Parathyroid adenoma (tissue), 2 donors: ENCODE measurements around the gene RAN.
"Not testable (repeated sequence)": the region's sequence is repeated elsewhere in the genome, so short reads cannot be mapped to it uniquely, and the experiment has no call there.

Experiments
- H2AFZ ChIP-seq: fragments of 300-600 bp; sonication (generic); one replicate; pipeline ENCODE4 v1.7.0; 2017; ENCODE audit warnings: antibody characterized with exemption, mild to moderate bottlenecking
- H3K27ac ChIP-seq: fragments of 300-600 bp; sonication (generic); one replicate; pipeline ENCODE4 v1.7.0; 2017
- H3K27me3 ChIP-seq: fragments of 300-600 bp; sonication (generic); one replicate; pipeline ENCODE4 v1.7.0; 2017; ENCODE audit warnings: low read length; ENCODE audit not compliant: control insufficient read depth, insufficient read depth
- H3K36me3 ChIP-seq: fragments of 300-600 bp; sonication (generic); one replicate; pipeline ENCODE4 v1.7.0; 2017; ENCODE audit warnings: low read length; ENCODE audit not compliant: control insufficient read depth, insufficient read depth
- H3K4me1 ChIP-seq: fragments of 300-600 bp; sonication (generic); one replicate; pipeline ENCODE4 v1.7.0; 2017; ENCODE audit warnings: control low read depth
- H3K4me2 ChIP-seq: fragments of 300-600 bp; sonication (generic); one replicate; pipeline ENCODE4 v1.7.0; 2017; ENCODE audit warnings: low read length
- H3K4me3 ChIP-seq: fragments of 300-600 bp; sonication (generic); one replicate; pipeline ENCODE4 v1.7.0; 2017; ENCODE audit warnings: low read depth, low read length
- H3K79me2 ChIP-seq: fragments of 300-600 bp; sonication (generic); one replicate; pipeline ENCODE4 v1.7.0; 2017; ENCODE audit warnings: control low read depth
- H3K9ac ChIP-seq: fragments of 300-600 bp; sonication (generic); one replicate; pipeline ENCODE4 v1.7.0; 2017; ENCODE audit warnings: mild to moderate bottlenecking
- H3K9me3 ChIP-seq: fragments of 300-600 bp; sonication (generic); one replicate; pipeline ENCODE4 v1.7.0; 2017; ENCODE audit warnings: low read length; ENCODE audit not compliant: control insufficient read depth
- CTCF ChIP-seq: fragments of 300-600 bp; sonication (generic); IDR thresholded peaks from one replicate; pipeline ENCODE4 v1.7.0; 2017; ENCODE audit warnings: antibody characterized with exemption, mild to moderate bottlenecking
- donor health status: primary hyperparathyroidism.

The RAN gene

GRCh38 chr12:130873825-130874224 is 2.0 kb downstream of the RAN start:
- H3K79me2 ChIP-seq: no peaks in the 10 kb centered on the region
- H3K27me3 ChIP-seq: no peaks in the 10 kb centered on the region
- no peak overlapping the region for H3K4me2 ChIP-seq
- no peaks in the 10 kb centered on the region for H3K9me3 ChIP-seq
- peaks cover 6% of the 10 kb centered on the region for H3K4me1 ChIP-seq
- H2AFZ ChIP-seq: no peak overlapping the region
- H3K36me3 ChIP-seq: peaks cover 3% of the 10 kb centered on the region
- H3K9ac ChIP-seq: no peak overlapping the region
- H3K27ac ChIP-seq: no peak overlapping the region
- no peak overlapping the region for H3K4me3 ChIP-seq
- TF ChIP-seq CTCF: no peak

GRCh38 chr12:130874696-130875095 is 2.8 kb downstream of the RAN start:
- Histone ChIP-seq H2AFZ (no peak overlapping the region), H3K79me2 (no peaks in the 10 kb centered on the region), H3K4me1 (peaks cover 6% of the 10 kb centered on the region), H3K9ac (no peak overlapping the region), H3K4me2 (no peak overlapping the region), H3K27ac (no peak overlapping the region), H3K4me3 (no peak overlapping the region), H3K9me3 (no peaks in the 10 kb centered on the region), H3K36me3 (peaks cover 3% of the 10 kb centered on the region), H3K27me3 (no peaks in the 10 kb centered on the region)
- no peak for TF ChIP-seq CTCF

- H3K4me2 ChIP-seq: no peak overlapping the region
- no peak overlapping the region for H2AFZ ChIP-seq
- no peaks in the 10 kb centered on the region for H3K9me3 ChIP-seq
- no peaks in the 10 kb centered on the region for H3K79me2 ChIP-seq
- no peak overlapping the region for H3K9ac ChIP-seq
- no peak overlapping the region for H3K4me3 ChIP-seq
- peaks cover 6% of the 10 kb centered on the region for H3K4me1 ChIP-seq
- no peak for TF ChIP-seq CTCF
- H3K36me3 ChIP-seq: peaks cover 3% of the 10 kb centered on the region
- H3K27me3 ChIP-seq: no peaks in the 10 kb centered on the region
- H3K27ac ChIP-seq: no peak overlapping the region
Observed at GRCh38 chr12:130875193-130875592, 3.3 kb downstream of the RAN start.

GRCh38 chr12:130875708-130876107 is 3.8 kb downstream of the RAN start:
- H3K4me2 ChIP-seq, H3K27me3 ChIP-seq, H2AFZ ChIP-seq, H3K4me1 ChIP-seq, H3K27ac ChIP-seq, H3K9me3 ChIP-seq, H3K4me3 ChIP-seq, H3K9ac ChIP-seq, H3K36me3 ChIP-seq, H3K79me2 ChIP-seq: not testable (repeated sequence)

DNA sequence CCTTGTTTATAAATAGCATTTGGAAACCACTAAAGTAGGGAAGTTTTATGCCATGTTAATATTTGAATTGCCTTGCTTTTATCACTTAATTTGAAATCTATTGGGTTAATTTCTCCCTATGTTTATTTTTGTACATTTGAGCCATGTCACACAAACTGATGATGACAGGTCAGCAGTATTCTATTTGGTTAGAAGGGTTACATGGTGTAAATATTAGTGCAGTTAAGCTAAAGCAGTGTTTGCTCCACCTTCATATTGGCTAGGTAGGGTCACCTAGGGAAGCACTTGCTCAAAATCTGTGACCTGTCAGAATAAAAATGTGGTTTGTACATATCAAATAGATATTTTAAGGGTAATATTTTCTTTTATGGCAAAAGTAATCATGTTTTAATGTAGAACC is 4.4 kb downstream of the RAN start:
- no peak overlapping the region for H3K4me3 ChIP-seq
- H3K9ac ChIP-seq: no peak overlapping the region
- no peaks in the 10 kb centered on the region for H3K79me2 ChIP-seq
- H3K27ac ChIP-seq: no peak overlapping the region
- H3K27me3 ChIP-seq: no peaks in the 10 kb centered on the region
- H3K9me3 ChIP-seq: no peaks in the 10 kb centered on the region
- H2AFZ ChIP-seq: no peak overlapping the region
- H3K4me2 ChIP-seq: no peak overlapping the region
- peaks cover 6% of the 10 kb centered on the region for H3K4me1 ChIP-seq
- no peak for TF ChIP-seq CTCF
- peaks cover 3% of the 10 kb centered on the region for H3K36me3 ChIP-seq
